Upper lobe of left lung (tissue), 4 donors: Measurements from ENCODE around the gene PFDN1.

Source experiments
- EP300 ChIP-seq, 4 donors: sonication (generic); formaldehyde crosslinking; IDR thresholded peaks; one replicate each; pipeline ENCODE4 v1.5.1; 2017; ENCODE audit warnings: antibody characterized with exemption in 4 of 4, control low read depth in 2 of 4
- POLR2A ChIP-seq, 4 donors: fragments of 450-650 bp; IDR thresholded peaks; one replicate each; pipeline ENCODE4 v1.5.1; 2016 to 2017; ENCODE audit warnings: antibody characterized with exemption in 4 of 4, mild to moderate bottlenecking in 2 of 4
- POLR2AphosphoS5 ChIP-seq, 2 donors: sonication (generic); formaldehyde crosslinking; IDR thresholded peaks; one replicate each; pipeline ENCODE4 v1.5.1; 2017; ENCODE audit warnings: antibody characterized with exemption in 2 of 2
- TF ChIP-seq, protein P1 (sequence below), 6 experiments: fragments of 450-650 bp in 4 of 6; fragments of 200-600 bp in 2 of 6; sonication (generic) in 2 of 6; IDR thresholded peaks; one replicate each; pipeline ENCODE4 v1.5.1; 2016 to 2019; ENCODE audit warnings: antibody characterized with exemption in 6 of 6

DNA sequence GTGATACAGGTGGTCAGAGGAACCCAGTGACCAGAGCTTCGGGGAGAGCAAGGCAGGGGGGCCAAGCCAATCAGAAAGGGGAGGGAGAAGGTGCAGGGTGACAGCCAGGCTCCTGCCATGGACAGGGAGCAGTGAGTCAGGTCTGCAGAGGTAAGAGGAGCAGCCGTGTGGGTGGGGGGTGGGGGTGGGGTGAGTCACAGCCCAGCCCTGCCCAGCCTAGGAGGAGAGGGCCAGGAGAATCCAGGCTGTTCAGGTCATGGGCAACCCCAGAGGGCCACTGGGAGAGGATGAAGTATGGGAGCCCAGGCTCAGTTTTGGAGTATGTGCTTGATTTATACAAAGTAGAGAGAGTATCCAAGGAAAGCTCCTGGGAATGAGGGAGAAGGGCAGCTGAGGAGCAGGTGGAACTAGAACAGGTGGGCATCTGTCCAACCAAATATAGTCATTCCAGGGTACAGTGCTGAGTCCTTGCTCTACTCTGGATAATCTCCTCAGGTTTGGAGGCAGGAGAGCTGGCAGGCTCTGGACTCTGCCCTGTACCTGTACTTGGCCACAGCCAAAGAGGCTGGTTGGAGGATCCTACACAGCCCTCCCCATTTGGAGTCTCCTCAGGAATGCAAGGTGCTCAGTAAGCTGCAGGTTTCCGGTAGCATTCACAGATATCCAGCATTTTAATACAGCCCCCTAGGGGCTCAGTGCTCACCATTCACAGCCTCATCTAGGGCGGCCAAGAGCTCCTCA, 42.0 kb upstream of the PFDN1 start:
- TF ChIP-seq POLR2A (IDR thresholded peaks at IDR 0.05), result no peak
- TF ChIP-seq, protein P1, sequence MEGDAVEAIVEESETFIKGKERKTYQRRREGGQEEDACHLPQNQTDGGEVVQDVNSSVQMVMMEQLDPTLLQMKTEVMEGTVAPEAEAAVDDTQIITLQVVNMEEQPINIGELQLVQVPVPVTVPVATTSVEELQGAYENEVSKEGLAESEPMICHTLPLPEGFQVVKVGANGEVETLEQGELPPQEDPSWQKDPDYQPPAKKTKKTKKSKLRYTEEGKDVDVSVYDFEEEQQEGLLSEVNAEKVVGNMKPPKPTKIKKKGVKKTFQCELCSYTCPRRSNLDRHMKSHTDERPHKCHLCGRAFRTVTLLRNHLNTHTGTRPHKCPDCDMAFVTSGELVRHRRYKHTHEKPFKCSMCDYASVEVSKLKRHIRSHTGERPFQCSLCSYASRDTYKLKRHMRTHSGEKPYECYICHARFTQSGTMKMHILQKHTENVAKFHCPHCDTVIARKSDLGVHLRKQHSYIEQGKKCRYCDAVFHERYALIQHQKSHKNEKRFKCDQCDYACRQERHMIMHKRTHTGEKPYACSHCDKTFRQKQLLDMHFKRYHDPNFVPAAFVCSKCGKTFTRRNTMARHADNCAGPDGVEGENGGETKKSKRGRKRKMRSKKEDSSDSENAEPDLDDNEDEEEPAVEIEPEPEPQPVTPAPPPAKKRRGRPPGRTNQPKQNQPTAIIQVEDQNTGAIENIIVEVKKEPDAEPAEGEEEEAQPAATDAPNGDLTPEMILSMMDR (IDR thresholded peaks at IDR 0.05), result no peak
- no peak for TF ChIP-seq EP300 (IDR thresholded peaks at IDR 0.05)
- no peak for TF ChIP-seq POLR2AphosphoS5 (IDR thresholded peaks at IDR 0.05)
